Spleen (tissue), 11 donors: Measurements from ENCODE around the gene GAB1. TPM values are rescaled to one million over a fixed set of nuclear protein-coding genes. Genes with fewer than 3 reads are reported as not detected.

Experiments
- DNase-seq: peaks from one replicate; pipeline ENCODE4 v3.0.0-alpha.2; 2020
- H3K27ac ChIP-seq, 8 donors: fragments of 200-600 bp; sonication (generic) in 7 of 8; 1 replicate in 4 of 8; 2 replicates in 4 of 8; pipeline versions ENCODE4 v1.5.0 to v1.8.0; 2016 to 2021; ENCODE audit warnings: inconsistent platforms in 4 of 8, mild to moderate bottlenecking in 4 of 8, moderate library complexity in 1 of 8
- H3K27me3 ChIP-seq, 7 donors: fragments of 200-600 bp; sonication (generic) in 6 of 7; replicated peaks in 1 of 7; 1 replicate in 4 of 7; 2 replicates in 3 of 7; pipeline versions ENCODE4 v1.5.0 to v1.8.0; 2016 to 2021; ENCODE audit warnings: inconsistent platforms in 3 of 7, mild to moderate bottlenecking in 1 of 7
- H3K36me3 ChIP-seq, 6 donors: fragments of 200-600 bp; sonication (generic) in 5 of 6; 1 replicate in 4 of 6; 2 replicates in 2 of 6; pipeline versions ENCODE4 v1.5.0 to v1.8.0; 2016 to 2021; ENCODE audit warnings: inconsistent platforms in 2 of 6
- H3K4me1 ChIP-seq, 6 donors: fragments of 200-600 bp; sonication (generic) in 5 of 6; 1 replicate in 3 of 6; 2 replicates in 3 of 6; pipeline versions ENCODE4 v1.5.0 to v1.8.0; 2016 to 2021; ENCODE audit warnings: inconsistent platforms in 3 of 6
- H3K4me3 ChIP-seq, 8 donors: fragments of 200-600 bp; sonication (generic) in 7 of 8; 1 replicate in 4 of 8; 2 replicates in 4 of 8; pipeline versions ENCODE4 v1.5.0 to v1.8.0; 2016 to 2021; ENCODE audit warnings: inconsistent platforms in 4 of 8, mild to moderate bottlenecking in 4 of 8, moderate library complexity in 2 of 8
- H3K9me3 ChIP-seq, 8 donors: fragments of 200-600 bp; sonication (generic) in 7 of 8; 1 replicate in 4 of 8; 2 replicates in 4 of 8; pipeline versions ENCODE4 v1.5.0 to v1.8.0; 2016 to 2021; ENCODE audit warnings: inconsistent platforms in 4 of 8
- CTCF ChIP-seq, 11 experiments: fragments of 200-600 bp in 7 of 11; fragments of 450-650 bp in 4 of 11; sonication (generic) in 4 of 11; IDR thresholded peaks in 8 of 11; conservative IDR thresholded peaks in 3 of 11; 1 replicate in 7 of 11; 2 replicates in 4 of 11; pipeline versions ENCODE4 v1.4.0 to v1.8.0; 2016 to 2021; ENCODE audit warnings: antibody characterized with exemption in 11 of 11, inconsistent platforms in 4 of 11, mild to moderate bottlenecking in 1 of 11
- POLR2A ChIP-seq, 3 donors: fragments of 450-650 bp; IDR thresholded peaks; one replicate each; pipeline ENCODE4 v1.5.1; 2017; ENCODE audit warnings: antibody characterized with exemption in 3 of 3, mild to moderate bottlenecking in 1 of 3
- POLR2AphosphoS5 ChIP-seq, 3 donors: sonication (generic); formaldehyde crosslinking; IDR thresholded peaks; one replicate each; pipeline ENCODE4 v1.5.1; 2017; ENCODE audit warnings: antibody characterized with exemption in 3 of 3
- WGBS, 5 donors: extraction: QIAGEN DNeasy Blood & Tissue Kit in 3 of 5; methylation state at CpG; one replicate each; pipeline versions ENCODE4 v1.1.5 to v1.1.7; 2013 to 2018; 5-methylcytosine and 5-hydroxymethylcytosine counted together
- intact Hi-C: fragments of 100-400 bp; cut with DNase I; formaldehyde crosslinking; loops from one replicate; pipeline ENCODE4 v1.15.0; 2023; ENCODE audit warnings: low total_unique reads
- polyA plus RNA-seq, 3 donors: library from polyadenylated mRNA; stranded (reverse); fragments of 200-250 nt; gene quantifications; one replicate each; pipeline ENCODE4 v1.2.1, GENCODE V29; 2013
- total RNA-seq, 7 donors: library from RNA; depleted of rRNA in 3 of 7; stranded (reverse); fragments of >200 nt in 3 of 7; fragmentation: NEBNext Ultra II Directional in 4 of 7; extraction: Animal tissue kit (Norgen Biotek cat#: 25700) in 4 of 7; gene quantifications; one replicate each; pipeline versions ENCODE4 v1.1.0 to v1.2.1, GENCODE V29; 2016 to 2021
- donor health status: healthy with polysubstance abuse.
- donor health status: DM: no; HTN: no; CAD: no; lungs with moderate emphysema.
- donor health status: DM: no; HTN: no; CAD: no.
- donor health status: Bipolar disorder and iron deficiency.
- donor health status: healthy.
- donor health status: DM: no; HTN: no; CAD: no.
- donor health status: DM: yes; HTN: yes; CAD: no.

GAB1 gene
- total and polyA plus RNA-seq, 10 donors: 1.6 to 53.6 (median 23.8) TPM

GRCh38 chr4:143432258-143432591 is 95.5 kb downstream of the GAB1 start:
- no peaks in the 10 kb centered on the region for H3K4me1 ChIP-seq
- no peak overlapping the region for H3K27ac ChIP-seq
- H3K9me3 ChIP-seq: peaks cover 4 to 45% (median 24%) of the 10 kb centered on the region in 8 donors
- TF ChIP-seq POLR2AphosphoS5 (IDR thresholded peaks at IDR 0.05): no peak
- no peak for TF ChIP-seq POLR2A (IDR thresholded peaks at IDR 0.05)
- TF ChIP-seq CTCF (IDR thresholded peaks at IDR 0.05 in 8 of 11, conservative IDR thresholded peaks at IDR 0.05 in 3 of 11): no peak
- WGBS, 5 donors: 80 to 95% (median 86%) methylated on average over 4 of the region's 4 CpGs
- no peak for DNase-seq
- intact Hi-C loops: no loop called here
- peaks cover 0 to 46% (median 0%) of the 10 kb centered on the region in 6 donors for H3K36me3 ChIP-seq
- H3K27me3 ChIP-seq: no peaks in the 10 kb centered on the region
- no peak overlapping the region for H3K4me3 ChIP-seq

- DNase-seq: no peak
- WGBS, 5 donors: 71 to 89% (median 81%) methylated on average over 2 of the region's 2 CpGs
- Histone ChIP-seq H3K36me3 (peaks cover 0 to 51% (median 0%) of the 10 kb centered on the region in 6 donors), H3K4me1 (no peaks in the 10 kb centered on the region), H3K4me3 (no peak overlapping the region), H3K9me3 (peaks cover 4 to 41% (median 24%) of the 10 kb centered on the region in 8 donors), H3K27me3 (no peaks in the 10 kb centered on the region), H3K27ac (no peak overlapping the region)
- intact Hi-C loops: no loop called here
- no peak for TF ChIP-seq POLR2A (IDR thresholded peaks at IDR 0.05)
- TF ChIP-seq POLR2AphosphoS5 (IDR thresholded peaks at IDR 0.05): no peak
- no peak for TF ChIP-seq CTCF (IDR thresholded peaks at IDR 0.05 in 8 of 11, conservative IDR thresholded peaks at IDR 0.05 in 3 of 11)
Measured at GRCh38 chr4:143433231-143433630, 96.6 kb downstream of the GAB1 start.

GRCh38 chr4:143435955-143436354 is 99.3 kb downstream of the GAB1 start:
- intact Hi-C loops: no loop called here
- TF ChIP-seq POLR2AphosphoS5 (IDR thresholded peaks at IDR 0.05) (no peak), CTCF (IDR thresholded peaks at IDR 0.05 in 8 of 11, conservative IDR thresholded peaks at IDR 0.05 in 3 of 11) (no peak), POLR2A (IDR thresholded peaks at IDR 0.05) (no peak)

GRCh38 chr4:143437476-143437875 is 100.8 kb downstream of the GAB1 start:
- Histone ChIP-seq H3K4me1 (no peaks in the 10 kb centered on the region), H3K27ac (no peak overlapping the region), H3K9me3 (no peaks in the 10 kb centered on the region), H3K27me3 (no peaks in the 10 kb centered on the region), H3K4me3 (no peak overlapping the region), H3K36me3 (peaks cover 0 to 49% (median 4%) of the 10 kb centered on the region in 6 donors)
- TF ChIP-seq POLR2A (IDR thresholded peaks at IDR 0.05) (no peak), CTCF (IDR thresholded peaks at IDR 0.05 in 8 of 11, conservative IDR thresholded peaks at IDR 0.05 in 3 of 11) (no peak), POLR2AphosphoS5 (IDR thresholded peaks at IDR 0.05) (no peak)
- DNase-seq: no peak
- intact Hi-C loops: no loop called here
- WGBS, 5 donors: 94 to 100% (median 98%) methylated on average over 3 of the region's 3 CpGs

More at GRCh38 chr4:143435955-143436354, 99.3 kb downstream of the GAB1 start:
- Histone ChIP-seq H3K36me3 (peaks cover 0 to 51% (median 4%) of the 10 kb centered on the region in 6 donors), H3K4me1 (no peaks in the 10 kb centered on the region), H3K4me3 (no peak overlapping the region), H3K9me3 (peaks cover 0 to 14% (median 5%) of the 10 kb centered on the region in 8 donors), H3K27me3 (no peaks in the 10 kb centered on the region), H3K27ac (no peak overlapping the region)
- WGBS, 5 donors: 80 to 93% (median 91%) methylated on average over 1 of the region's 1 CpG
- DNase-seq: no peak
